NT2/D1 (cell line): ENCODE measurements around the gene RALGDS.

Experiments used
- SUZ12 ChIP-seq: IDR thresholded peaks from 2 replicates; pipeline ENCODE4 v1.6.1; 2011; ENCODE audit not compliant: insufficient read length, insufficient read depth; ENCODE audit errors: extremely low read depth
- YY1 ChIP-seq: IDR thresholded peaks from 2 replicates; pipeline ENCODE4 v1.6.1; 2011; ENCODE audit not compliant: insufficient read length, insufficient read depth
- ZNF274 ChIP-seq: IDR thresholded peaks from 2 replicates; pipeline ENCODE4 v1.6.1; 2011; ENCODE audit warnings: mild to moderate bottlenecking, low read depth, low read length

GRCh38 chr9:133141833-133142595, 21.0 kb upstream of the RALGDS start:
- TF ChIP-seq ZNF274 (no peak), YY1 (no peak), SUZ12 (no peak)
